GM23338 (cell line): Measurements from ENCODE around the gene STON1.

Experiments used
- EZH2 ChIP-seq: fragments of 200-600 bp; sonication (generic); IDR thresholded peaks from one replicate; pipeline ENCODE4 v1.8.0; 2017; ENCODE audit warnings: antibody characterized with exemption, mild to moderate bottlenecking, low read depth; ENCODE audit not compliant: unreplicated experiment
- POLR2AphosphoS5 ChIP-seq: IDR thresholded peaks from 2 replicates; pipeline ENCODE4 v1.6.1; 2016; ENCODE audit warnings: antibody characterized with exemption, low read depth
- TF ChIP-seq, protein P1 (sequence below), 2 experiments: fragments of 200-600 bp in 1 of 2; sonication (generic) in 1 of 2; conservative IDR thresholded peaks; 2 replicates each; pipeline versions ENCODE4 v1.5.1 to v1.6.1; 2016 to 2017; ENCODE audit warnings: antibody characterized with exemption in 2 of 2, low read depth in 2 of 2, mild to moderate bottlenecking in 2 of 2, moderate library complexity in 1 of 2

DNA sequence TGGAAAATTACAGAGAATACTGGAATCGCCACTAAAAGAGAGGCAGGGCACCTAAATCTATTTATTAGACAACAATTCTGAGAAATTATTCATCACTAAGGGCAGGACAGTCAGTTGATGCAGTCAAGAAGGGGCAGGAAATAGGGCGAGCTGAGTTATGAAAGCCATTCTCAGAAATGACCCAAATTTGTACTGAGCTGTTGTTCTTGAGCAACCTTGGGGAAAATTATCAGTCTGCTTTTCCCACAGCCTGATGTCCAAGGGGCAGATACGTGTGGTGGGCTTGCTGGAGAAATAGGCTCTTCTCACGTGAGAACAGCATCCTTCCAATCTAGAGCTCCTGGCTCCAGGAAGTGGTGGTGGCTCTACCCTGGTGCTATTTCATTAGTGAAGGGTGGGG is 38.6 kb downstream of the STON1 start:
- TF ChIP-seq, protein P1, sequence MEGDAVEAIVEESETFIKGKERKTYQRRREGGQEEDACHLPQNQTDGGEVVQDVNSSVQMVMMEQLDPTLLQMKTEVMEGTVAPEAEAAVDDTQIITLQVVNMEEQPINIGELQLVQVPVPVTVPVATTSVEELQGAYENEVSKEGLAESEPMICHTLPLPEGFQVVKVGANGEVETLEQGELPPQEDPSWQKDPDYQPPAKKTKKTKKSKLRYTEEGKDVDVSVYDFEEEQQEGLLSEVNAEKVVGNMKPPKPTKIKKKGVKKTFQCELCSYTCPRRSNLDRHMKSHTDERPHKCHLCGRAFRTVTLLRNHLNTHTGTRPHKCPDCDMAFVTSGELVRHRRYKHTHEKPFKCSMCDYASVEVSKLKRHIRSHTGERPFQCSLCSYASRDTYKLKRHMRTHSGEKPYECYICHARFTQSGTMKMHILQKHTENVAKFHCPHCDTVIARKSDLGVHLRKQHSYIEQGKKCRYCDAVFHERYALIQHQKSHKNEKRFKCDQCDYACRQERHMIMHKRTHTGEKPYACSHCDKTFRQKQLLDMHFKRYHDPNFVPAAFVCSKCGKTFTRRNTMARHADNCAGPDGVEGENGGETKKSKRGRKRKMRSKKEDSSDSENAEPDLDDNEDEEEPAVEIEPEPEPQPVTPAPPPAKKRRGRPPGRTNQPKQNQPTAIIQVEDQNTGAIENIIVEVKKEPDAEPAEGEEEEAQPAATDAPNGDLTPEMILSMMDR (conservative IDR thresholded peaks at IDR 0.05; ENCODE audit: low read depth in 2 of 2) = no peak
- TF ChIP-seq EZH2 (no peak), POLR2AphosphoS5 (no peak)
